Measurements from ENCODE around the gene RRAGB.

- TF ChIP-seq CTCF (IDR thresholded peaks at IDR 0.05) (no peak), POLR2AphosphoS5 (IDR thresholded peaks at IDR 0.05) (no peak)
Observed at GRCh38 chrX:55801811-55802210, 84.3 kb downstream of the RRAGB start.
